Activated T-helper 2 cell treated with anti-CD3 and anti-CD28 coated beads, Interferon-gamma antibody, Interleukin-2, Interleukin-4, amounts not matched to agents 10 μg/mL and 5 μg/mL and 100 μg/mL, durations not matched to agents 14 hours and 24 hours and 36 hours (primary cell): ENCODE data around the gene PCYOX1L. TPM values are rescaled to one million over a fixed set of nuclear protein-coding genes. Genes with fewer than 3 reads are reported as not detected.

Experiments used
- DNase-seq: peaks from one replicate; pipeline ENCODE4 v3.0.0; 2021; ENCODE audit warnings: low spot score
- H3K27ac Mint-ChIP-seq: one replicate; pipeline ENCODE4 v1.8.0; 2021; ENCODE audit warnings: mixed read lengths
- H3K27me3 Mint-ChIP-seq: one replicate; pipeline ENCODE4 v1.8.0; 2021; ENCODE audit warnings: low read depth, mixed read lengths
- H3K36me3 Mint-ChIP-seq: one replicate; pipeline ENCODE4 v1.8.0; 2021; ENCODE audit warnings: low read depth, mixed read lengths
- H3K4me1 Mint-ChIP-seq: one replicate; pipeline ENCODE4 v1.8.0; 2021; ENCODE audit warnings: low read depth, mixed read lengths
- H3K4me3 Mint-ChIP-seq: one replicate; pipeline ENCODE4 v1.8.0; 2021; ENCODE audit warnings: low read depth, mild to moderate bottlenecking, moderate library complexity, mixed read lengths
- H3K9me3 Mint-ChIP-seq: one replicate; pipeline ENCODE4 v1.8.0; 2021; ENCODE audit warnings: mixed read lengths
- intact Hi-C: fragments of 100-400 bp; cut with micrococcal nuclease; formaldehyde crosslinking; loops from one replicate; pipeline ENCODE4 v1.15.1; 2023
- total RNA-seq: library from RNA; stranded (reverse); gene quantifications from 2 replicates; pipeline ENCODE4 v1.2.3, GENCODE V29; 2022

Gene PCYOX1L
- total RNA-seq, 1 donor from 2014 or later = 17.8 TPM

GRCh38 chr5:149410721-149411432 is 53.0 kb downstream of the PCYOX1L start:
- intact Hi-C loops = no loop called here
- no peaks in the 10 kb centered on the region for H3K27me3 Mint-ChIP-seq
- H3K9me3 Mint-ChIP-seq = no peaks in the 10 kb centered on the region
- H3K36me3 Mint-ChIP-seq = no peaks in the 10 kb centered on the region
- DNase-seq = no peak
- H3K4me1 Mint-ChIP-seq = no peaks in the 10 kb centered on the region
- H3K27ac Mint-ChIP-seq = no peak overlapping the region
- H3K4me3 Mint-ChIP-seq = no peak overlapping the region

GRCh38 chr5:149411738-149412519 is 54.1 kb downstream of the PCYOX1L start:
- H3K9me3 Mint-ChIP-seq = no peaks in the 10 kb centered on the region
- H3K27me3 Mint-ChIP-seq = no peaks in the 10 kb centered on the region
- no peak overlapping the region for H3K27ac Mint-ChIP-seq
- intact Hi-C loops = no loop called here
- no peaks in the 10 kb centered on the region for H3K4me1 Mint-ChIP-seq
- no peak for DNase-seq
- H3K36me3 Mint-ChIP-seq = no peaks in the 10 kb centered on the region
- H3K4me3 Mint-ChIP-seq = no peak overlapping the region

GRCh38 chr5:149412783-149413476 is 55.1 kb downstream of the PCYOX1L start:
- no peaks in the 10 kb centered on the region for H3K9me3 Mint-ChIP-seq
- H3K4me1 Mint-ChIP-seq = no peaks in the 10 kb centered on the region
- no peak for DNase-seq
- no peaks in the 10 kb centered on the region for H3K27me3 Mint-ChIP-seq
- H3K27ac Mint-ChIP-seq = no peak overlapping the region
- H3K4me3 Mint-ChIP-seq = no peak overlapping the region
- H3K36me3 Mint-ChIP-seq = no peaks in the 10 kb centered on the region
- intact Hi-C loops = no loop called here

- H3K36me3 Mint-ChIP-seq = no peaks in the 10 kb centered on the region
- H3K4me3 Mint-ChIP-seq = no peak overlapping the region
- DNase-seq = no peak
- H3K4me1 Mint-ChIP-seq = no peaks in the 10 kb centered on the region
- H3K27ac Mint-ChIP-seq = no peak overlapping the region
- intact Hi-C loops = no loop called here
- no peaks in the 10 kb centered on the region for H3K9me3 Mint-ChIP-seq
- H3K27me3 Mint-ChIP-seq = no peaks in the 10 kb centered on the region
These were observed 55.8 kb downstream of the PCYOX1L start for GRCh38 chr5:149413477-149414210.

- H3K4me1 Mint-ChIP-seq = no peaks in the 10 kb centered on the region
- H3K27me3 Mint-ChIP-seq = no peaks in the 10 kb centered on the region
- intact Hi-C loops = no loop called here
- H3K4me3 Mint-ChIP-seq = no peak overlapping the region
- no peaks in the 10 kb centered on the region for H3K36me3 Mint-ChIP-seq
- no peak overlapping the region for H3K27ac Mint-ChIP-seq
- no peak for DNase-seq
- H3K9me3 Mint-ChIP-seq = no peaks in the 10 kb centered on the region
These were observed 56.7 kb downstream of the PCYOX1L start for GRCh38 chr5:149414405-149415065.

GRCh38 chr5:149415066-149415967 is 57.5 kb downstream of the PCYOX1L start:
- Mint-ChIP-seq H3K4me3 (no peak overlapping the region), H3K27me3 (no peaks in the 10 kb centered on the region), H3K4me1 (no peaks in the 10 kb centered on the region), H3K36me3 (no peaks in the 10 kb centered on the region), H3K9me3 (no peaks in the 10 kb centered on the region), H3K27ac (no peak overlapping the region)
- intact Hi-C loops = no loop called here
- DNase-seq = no peak

- H3K4me3 Mint-ChIP-seq = no peak overlapping the region
- H3K4me1 Mint-ChIP-seq = no peaks in the 10 kb centered on the region
- intact Hi-C loops = no loop called here
- H3K27me3 Mint-ChIP-seq = no peaks in the 10 kb centered on the region
- H3K36me3 Mint-ChIP-seq = no peaks in the 10 kb centered on the region
- DNase-seq = no peak
- no peaks in the 10 kb centered on the region for H3K9me3 Mint-ChIP-seq
- H3K27ac Mint-ChIP-seq = no peak overlapping the region
These were observed 59.3 kb downstream of the PCYOX1L start for GRCh38 chr5:149416987-149417710.

- DNase-seq = no peak
- H3K4me3 Mint-ChIP-seq = no peak overlapping the region
- H3K4me1 Mint-ChIP-seq = no peaks in the 10 kb centered on the region
- H3K36me3 Mint-ChIP-seq = no peaks in the 10 kb centered on the region
- intact Hi-C loops = no loop called here
- H3K27ac Mint-ChIP-seq = no peak overlapping the region
- no peaks in the 10 kb centered on the region for H3K27me3 Mint-ChIP-seq
- H3K9me3 Mint-ChIP-seq = no peaks in the 10 kb centered on the region
These were observed 60.0 kb downstream of the PCYOX1L start for GRCh38 chr5:149417711-149418368.

- Mint-ChIP-seq H3K27ac (no peak overlapping the region), H3K4me3 (no peak overlapping the region), H3K27me3 (no peaks in the 10 kb centered on the region), H3K4me1 (no peaks in the 10 kb centered on the region), H3K36me3 (no peaks in the 10 kb centered on the region), H3K9me3 (no peaks in the 10 kb centered on the region)
- no peak for DNase-seq
- intact Hi-C loops = no loop called here
These were observed 61.2 kb downstream of the PCYOX1L start for GRCh38 chr5:149418910-149419531.
